HEK293 (cell line): ENCODE results near the gene ZNF483.
A peak's percentile ranks its signal among the peaks of the same experiment; 100 is the strongest.
"Not testable (repeated sequence)": the region's sequence is repeated elsewhere in the genome, so short reads cannot be mapped to it uniquely, and the experiment has no call there.

Experiments
- CTCF ChIA-PET: fragments of 350-600 bp; formaldehyde crosslinking; extraction: SDS; loops from one replicate; lab custom pipeline; 2021; ENCODE audit warnings: antibody characterized with exemption; lab: Yijun Ruan, JAX
- POLR2A ChIA-PET: fragments of 300-600 bp; formaldehyde crosslinking; extraction: SDS; loops from one replicate; lab custom pipeline; 2020; ENCODE audit warnings: antibody characterized with exemption, inconsistent platforms; lab: Yijun Ruan, JAX
- H3K27ac ChIP-seq: fragments of 200-500 bp; sonication (Bioruptor generic); 2 replicates; pipeline ENCODE4 v1.5.1; 2014; ENCODE audit warnings: low read depth, low read length, control low read depth, inconsistent platforms; ENCODE audit errors: extremely low read depth
- H3K36me3 ChIP-seq, 2 experiments: fragments of 200-500 bp in 1 of 2; sonication (Bioruptor generic) in 1 of 2; 1 replicate in 1 of 2; 2 replicates in 1 of 2; pipeline ENCODE4 v1.5.1; 2014 to 2017; ENCODE audit warnings: inconsistent platforms in 2 of 2, low read length in 2 of 2; ENCODE audit not compliant: control insufficient read depth in 2 of 2, insufficient read depth in 1 of 2
- H3K4me1 ChIP-seq: fragments of 200-500 bp; sonication (Bioruptor generic); 2 replicates; pipeline ENCODE4 v1.5.1; 2014; ENCODE audit warnings: mild to moderate bottlenecking, low read length, inconsistent platforms; ENCODE audit not compliant: control insufficient read depth, insufficient read depth
- H3K4me3 ChIP-seq: 2 replicates; pipeline ENCODE4 v1.5.1; 2011; ENCODE audit warnings: low read depth, mild to moderate bottlenecking, control low read depth, low read length, moderate library complexity
- H3K9me3 ChIP-seq: fragments of 200-500 bp; sonication (Bioruptor generic); 2 replicates; pipeline ENCODE4 v1.5.1; 2014; ENCODE audit warnings: low read depth, low read length, inconsistent platforms; ENCODE audit not compliant: control insufficient read depth, insufficient read depth
- KLF16 ChIP-seq: fragments of 450-650 bp; formaldehyde crosslinking; IDR thresholded peaks from 2 replicates; pipeline ENCODE4 v1.5.1; 2017; ENCODE audit warnings: missing biosample characterization, missing genetic modification characterization
- MEIS1 ChIP-seq: sonication (generic); formaldehyde crosslinking; IDR thresholded peaks from 2 replicates; pipeline ENCODE4 v1.8.1; 2022; ENCODE audit warnings: missing genetic modification reagents, mild to moderate bottlenecking, borderline replicate concordance
- PRDM10 ChIP-seq: fragments of 450-650 bp; formaldehyde crosslinking; IDR thresholded peaks from 2 replicates; pipeline ENCODE4 v1.5.1; 2016; ENCODE audit warnings: missing biosample characterization, missing genetic modification characterization
- SALL2 ChIP-seq: fragments of 450-650 bp; formaldehyde crosslinking; IDR thresholded peaks from 2 replicates; pipeline ENCODE4 v1.5.0; 2017; ENCODE audit warnings: missing biosample characterization, mild to moderate bottlenecking, missing genetic modification characterization, borderline replicate concordance
- SCRT2 ChIP-seq: fragments of 450-650 bp; formaldehyde crosslinking; IDR thresholded peaks from 2 replicates; pipeline ENCODE4 v1.5.1; 2016; ENCODE audit warnings: missing biosample characterization, missing genetic modification characterization
- SETDB1 ChIP-seq: IDR thresholded peaks from one replicate; pipeline ENCODE4 v1.6.1; 2017; ENCODE audit warnings: mild to moderate bottlenecking, low read length, moderate library complexity, mixed read lengths; ENCODE audit not compliant: insufficient read length
- TRIM28 ChIP-seq: IDR thresholded peaks from 2 replicates; pipeline ENCODE4 v1.6.1; 2011; ENCODE audit warnings: low read length, control low read depth, borderline replicate concordance
- WT1 ChIP-seq: fragments of 450-650 bp; formaldehyde crosslinking; IDR thresholded peaks from 2 replicates; pipeline ENCODE4 v1.5.1; 2016; ENCODE audit warnings: missing biosample characterization, missing genetic modification characterization
- ZBTB48 ChIP-seq: fragments of 450-650 bp; formaldehyde crosslinking; IDR thresholded peaks from 2 replicates; pipeline ENCODE4 v1.5.1; 2016; ENCODE audit warnings: missing biosample characterization, missing genetic modification characterization
- ZBTB6 ChIP-seq: fragments of 450-650 bp; formaldehyde crosslinking; IDR thresholded peaks from 2 replicates; pipeline ENCODE4 v1.5.1; 2017; ENCODE audit warnings: missing biosample characterization, missing genetic modification characterization
- ZNF10 ChIP-seq: fragments of 450-650 bp; formaldehyde crosslinking; IDR thresholded peaks from 2 replicates; pipeline ENCODE4 v1.5.1; 2017; ENCODE audit warnings: missing biosample characterization, missing genetic modification characterization
- ZNF248 ChIP-seq: fragments of 450-650 bp; formaldehyde crosslinking; IDR thresholded peaks from 2 replicates; pipeline ENCODE4 v1.5.1; 2017; ENCODE audit warnings: missing biosample characterization, missing genetic modification characterization
- ZNF292 ChIP-seq: fragments of 450-650 bp; formaldehyde crosslinking; IDR thresholded peaks from 2 replicates; pipeline ENCODE4 v1.5.1; 2016; ENCODE audit warnings: low read depth, missing biosample characterization, missing genetic modification characterization, borderline replicate concordance
- ZNF311 ChIP-seq: fragments of 450-650 bp; formaldehyde crosslinking; IDR thresholded peaks from 2 replicates; pipeline ENCODE4 v1.5.1; 2017; ENCODE audit warnings: missing biosample characterization, missing genetic modification characterization, borderline replicate concordance
- ZNF37A ChIP-seq: fragments of 450-650 bp; IDR thresholded peaks from 2 replicates; pipeline ENCODE4 v1.5.1; 2018; ENCODE audit warnings: missing biosample characterization, missing genetic modification characterization
- ZNF48 ChIP-seq: fragments of 450-650 bp; formaldehyde crosslinking; IDR thresholded peaks from 2 replicates; pipeline ENCODE4 v1.5.1; 2016; ENCODE audit warnings: missing biosample characterization, missing genetic modification characterization
- ZNF544 ChIP-seq: fragments of 450-650 bp; formaldehyde crosslinking; IDR thresholded peaks from 2 replicates; pipeline ENCODE4 v1.5.0; 2017; ENCODE audit warnings: missing biosample characterization, missing genetic modification characterization
- ZNF560 ChIP-seq: fragments of 450-650 bp; formaldehyde crosslinking; IDR thresholded peaks from 2 replicates; pipeline ENCODE4 v1.5.1; 2017; ENCODE audit warnings: missing biosample characterization, missing genetic modification characterization, borderline replicate concordance
- ZNF639 ChIP-seq: fragments of 450-650 bp; formaldehyde crosslinking; IDR thresholded peaks from 2 replicates; pipeline ENCODE4 v1.5.1; 2016; ENCODE audit warnings: missing biosample characterization, missing genetic modification characterization
- ZXDB ChIP-seq: fragments of 450-650 bp; formaldehyde crosslinking; IDR thresholded peaks from 2 replicates; pipeline ENCODE4 v1.5.1; 2016; ENCODE audit warnings: missing biosample characterization, missing genetic modification characterization

ZNF483 gene

GRCh38 chr9:111502506-111502905 is 22.5 kb upstream of the ZNF483 start:
- no peaks in the 10 kb centered on the region for H3K36me3 ChIP-seq
- no peaks in the 10 kb centered on the region for H3K9me3 ChIP-seq
- ChIA-PET POLR2A (interaction anchor here (0.7 kb wide), 1 partner anchor 23 kb away, joined by 4 read pairs; no protein-coding TSS in a partner anchor), CTCF (interaction anchor here (0.5 to 0.7 kb wide), 3 partner anchors 9 to 524 kb away, joined by 3 read pairs; no protein-coding TSS in a partner anchor)
- TF ChIP-seq ZNF37A (tag by site-specific recombination) (no peak), SALL2 (tag by site-specific recombination) (no peak), PRDM10 (tag by site-specific recombination) (no peak), ZNF544 (no peak), ZNF292 (tag by site-specific recombination) (no peak), ZNF311 (tag by site-specific recombination) (no peak), ZNF639 (tag by site-specific recombination) (no peak), ZBTB48 (tag by site-specific recombination) (no peak), ZXDB (no peak), ZNF48 (tag by site-specific recombination) (no peak), ZNF248 (no peak), WT1 (no peak), SCRT2 (tag by site-specific recombination) (no peak), ZBTB6 (tag by site-specific recombination) (no peak), MEIS1 (CRISPR knock-in tag) (no peak), KLF16 (tag by site-specific recombination) (no peak), ZNF10 (tag by site-specific recombination) (no peak), ZNF560 (no peak)
- no peak overlapping the region for H3K27ac ChIP-seq
- H3K4me3 ChIP-seq: no peak overlapping the region
- H3K4me1 ChIP-seq: no peaks in the 10 kb centered on the region

- H3K27ac ChIP-seq, H3K36me3 ChIP-seq, H3K4me3 ChIP-seq, POLR2A ChIA-PET: not testable (repeated sequence)
- TF ChIP-seq TRIM28 (0 out of 2 replicates have a peak, but pooled peaks have one; percentile 18), SETDB1 (peak; percentile 18)
- TF ChIP-seq, all 188 proteins: peak for 2; not testable (repeated sequence) for 186
- H3K4me1 ChIP-seq, H3K9me3 ChIP-seq, CTCF ChIA-PET: not testable (repeated sequence)
Measured at GRCh38 chr9:111511581-111511980, 13.4 kb upstream of the ZNF483 start.
